K562 (cell line): Measurements from ENCODE around the gene PDIA4. TPM values are rescaled to one million over a fixed set of nuclear protein-coding genes. Genes with fewer than 3 reads are reported as not detected.

Source experiments
- ARID1B ChIP-seq: fragments of 450-650 bp; IDR thresholded peaks from 2 replicates; pipeline ENCODE4 v1.6.1; 2016; ENCODE audit warnings: antibody characterized with exemption, mild to moderate bottlenecking, inconsistent platforms
- ARID3A ChIP-seq: IDR thresholded peaks from 2 replicates; pipeline ENCODE4 v1.6.1; 2012; ENCODE audit warnings: low read depth, low read length, improper control_type of control experiment, borderline replicate concordance
- ATF7 ChIP-seq: fragments of 450-650 bp; IDR thresholded peaks from 2 replicates; pipeline ENCODE4 v1.7.1; 2014; ENCODE audit warnings: mild to moderate bottlenecking, moderate library complexity
- CBX8 ChIP-seq: fragments of 200-600 bp; sonication (generic); IDR thresholded peaks from 2 replicates; pipeline ENCODE4 v1.6.1; 2012; ENCODE audit warnings: borderline replicate concordance, mixed run types, low read depth, mild to moderate bottlenecking, moderate library complexity, mixed read lengths, low read length, control low read depth, inconsistent platforms; ENCODE audit not compliant: poor library complexity, severe bottlenecking; ENCODE audit errors: extremely low read depth
- DMBX1 ChIP-seq: fragments of 250-450 bp; sonication (Bioruptor Pico); IDR thresholded peaks from 2 replicates; pipeline ENCODE4 v1.8.0; 2022; ENCODE audit warnings: inconsistent platforms, mild to moderate bottlenecking, moderate library complexity, borderline replicate concordance
- ETS2 ChIP-seq: IDR thresholded peaks from 2 replicates; pipeline ENCODE4 v1.6.1; 2016; ENCODE audit warnings: borderline replicate concordance, missing genetic modification characterization, mild to moderate bottlenecking, moderate library complexity, missing compliant biosample characterization; ENCODE audit not compliant: poor library complexity, severe bottlenecking
- FOXA3 ChIP-seq, 2 experiments: fragments of 450-650 bp in 1 of 2; sonication (generic) in 1 of 2; formaldehyde crosslinking; IDR thresholded peaks in 1 of 2; conservative IDR thresholded peaks in 1 of 2; 2 replicates each; pipeline versions ENCODE4 v1.4.0 to v1.8.0; 2020 to 2022; ENCODE audit warnings: mild to moderate bottlenecking in 2 of 2, missing genetic modification reagents in 1 of 2
- HMGXB4 ChIP-seq: sonication (generic); formaldehyde crosslinking; IDR thresholded peaks from 2 replicates; pipeline ENCODE4 v1.8.1; 2023; ENCODE audit warnings: mild to moderate bottlenecking, missing genetic modification reagents
- NR2C2 ChIP-seq, 2 experiments: fragments of 200-800 bp in 1 of 2; sonication (Bioruptor generic) in 1 of 2; sonication (generic) in 1 of 2; formaldehyde crosslinking in 1 of 2; IDR thresholded peaks; 2 replicates each; pipeline versions ENCODE4 v1.6.1 to v1.8.0; 2016 to 2022; ENCODE audit warnings: mild to moderate bottlenecking in 1 of 2, missing compliant biosample characterization in 1 of 2, missing genetic modification characterization in 1 of 2, missing genetic modification reagents in 1 of 2
- RBM34 ChIP-seq: fragments of 200-400 bp; formaldehyde crosslinking; IDR thresholded peaks from 2 replicates; pipeline ENCODE4 v1.6.1; 2018; ENCODE audit warnings: low read length, borderline replicate concordance; ENCODE audit not compliant: insufficient read depth
- RBM39 ChIP-seq: fragments of 200-400 bp; formaldehyde crosslinking; optimal IDR thresholded peaks from 2 replicates; pipeline ENCODE3; 2018; ENCODE audit warnings: low read depth, low read length
- SMAD3 ChIP-seq: fragments of 450-650 bp; formaldehyde crosslinking; conservative IDR thresholded peaks from 2 replicates; pipeline ENCODE4 v1.4.0; 2020; ENCODE audit warnings: mild to moderate bottlenecking
- TGIF2 ChIP-seq: sonication (generic); formaldehyde crosslinking; IDR thresholded peaks from 2 replicates; pipeline ENCODE4 v1.8.1; 2022; ENCODE audit warnings: mild to moderate bottlenecking, missing genetic modification reagents, moderate library complexity
- ZBTB7A ChIP-seq: IDR thresholded peaks from 2 replicates; pipeline ENCODE4 v1.6.1; 2011; ENCODE audit warnings: low read depth, mild to moderate bottlenecking, low read length, moderate library complexity, borderline replicate concordance; ENCODE audit not compliant: control insufficient read depth
- ZNF184 ChIP-seq: sonication (generic); formaldehyde crosslinking; IDR thresholded peaks from 2 replicates; pipeline ENCODE4 v1.5.0; 2020; ENCODE audit warnings: missing genetic modification reagents
- ZNF766 ChIP-seq: fragments of 200-800 bp; sonication (Bioruptor generic); conservative IDR thresholded peaks from 2 replicates; pipeline ENCODE4 v1.6.1; 2016; ENCODE audit warnings: missing genetic modification characterization, missing compliant biosample characterization
- polyA plus RNA-seq, 8 experiments: library from polyadenylated mRNA; depleted of rRNA in 4 of 8; stranded (reverse) in 5 of 8; unstranded in 3 of 8; fragments of >200 nt; fragmentation: Nextera tagmentation in 2 of 8; fragmentation: Illumina TruSeq in 1 of 8; extraction: Ambion mirVana in 2 of 8; extraction: Trizol in 1 of 8; gene quantifications; 2 replicates each; pipeline versions ENCODE4 v1.2.1 to v1.2.3, GENCODE V29; 2011 to 2014; ENCODE audit warnings: inconsistent platforms in 1 of 8, missing spikeins in 1 of 8
- total RNA-seq, 7 experiments: library from RNA; depleted of rRNA in 6 of 7; stranded (reverse); fragments of >200 nt in 6 of 7; fragmentation: Illumina TruSeq in 2 of 7; extraction: Trizol in 2 of 7; gene quantifications; 2 replicates each; pipeline versions ENCODE4 v1.2.1 to v1.2.3, GENCODE V29; 2011 to 2021; ENCODE audit warnings: low replicate concordance in 1 of 7
- TF ChIP-seq, protein P1 (sequence below): fragments of 450-650 bp; formaldehyde crosslinking; conservative IDR thresholded peaks from 2 replicates; pipeline ENCODE4 v1.4.0; 2022; ENCODE audit warnings: mild to moderate bottlenecking, missing genetic modification characterization
- TF ChIP-seq, protein P2 (sequence below), 3 experiments: fragments of 200-800 bp in 1 of 3; fragments of 250-450 bp in 1 of 3; fragments of 450-650 bp in 1 of 3; sonication (Bioruptor Pico) in 1 of 3; sonication (Bioruptor generic) in 1 of 3; formaldehyde crosslinking in 1 of 3; IDR thresholded peaks; 2 replicates each; pipeline versions ENCODE4 v1.6.1 to v1.8.0; 2016 to 2022; ENCODE audit warnings: mild to moderate bottlenecking in 2 of 3, missing genetic modification characterization in 2 of 3, missing compliant biosample characterization in 1 of 3, moderate library complexity in 1 of 3

PDIA4 gene
- total and polyA plus RNA-seq, 9 of the 15 experiments (the other 6 are each of a cell fraction or from before 2014, with no cell fraction given) = 9.1 to 175 (median 146) TPM

GRCh38 chr7:148962440-148962822 lies 65.9 kb downstream of the PDIA4 start (continued):
- TF ChIP-seq, protein P1, sequence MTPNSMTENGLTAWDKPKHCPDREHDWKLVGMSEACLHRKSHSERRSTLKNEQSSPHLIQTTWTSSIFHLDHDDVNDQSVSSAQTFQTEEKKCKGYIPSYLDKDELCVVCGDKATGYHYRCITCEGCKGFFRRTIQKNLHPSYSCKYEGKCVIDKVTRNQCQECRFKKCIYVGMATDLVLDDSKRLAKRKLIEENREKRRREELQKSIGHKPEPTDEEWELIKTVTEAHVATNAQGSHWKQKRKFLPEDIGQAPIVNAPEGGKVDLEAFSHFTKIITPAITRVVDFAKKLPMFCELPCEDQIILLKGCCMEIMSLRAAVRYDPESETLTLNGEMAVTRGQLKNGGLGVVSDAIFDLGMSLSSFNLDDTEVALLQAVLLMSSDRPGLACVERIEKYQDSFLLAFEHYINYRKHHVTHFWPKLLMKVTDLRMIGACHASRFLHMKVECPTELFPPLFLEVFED = 0 out of 2 replicates have a peak, but pooled peaks have one; percentile 17
- TF ChIP-seq ZNF766 (CRISPR knock-in tag) = no peak
- TF ChIP-seq RBM34 = no peak
- no peak for TF ChIP-seq RBM39
- 0 out of 2 replicates have a peak, but pooled peaks have one; percentile 7 for TF ChIP-seq ARID3A
- no peak for TF ChIP-seq HMGXB4
- no peak for TF ChIP-seq NR2C2 (CRISPR knock-in tag; IDR thresholded peaks at IDR 0.05)
- no peak; the same call in 1 of the 2 replicates for TF ChIP-seq NR2C2 (tag; IDR thresholded peaks at IDR 0.05)
- TF ChIP-seq TGIF2 (CRISPR knock-in tag) = no peak
- TF ChIP-seq CBX8 = no peak
- TF ChIP-seq ATF7 = no peak
- TF ChIP-seq FOXA3 (CRISPR knock-in tag; conservative IDR thresholded peaks at IDR 0.05 in 1 of 2, IDR thresholded peaks at IDR 0.05 in 1 of 2) = no peak
- no peak for TF ChIP-seq DMBX1
- TF ChIP-seq ETS2 = no peak
- no peak for TF ChIP-seq SMAD3 (CRISPR knock-in tag)
- TF ChIP-seq, protein P2, sequence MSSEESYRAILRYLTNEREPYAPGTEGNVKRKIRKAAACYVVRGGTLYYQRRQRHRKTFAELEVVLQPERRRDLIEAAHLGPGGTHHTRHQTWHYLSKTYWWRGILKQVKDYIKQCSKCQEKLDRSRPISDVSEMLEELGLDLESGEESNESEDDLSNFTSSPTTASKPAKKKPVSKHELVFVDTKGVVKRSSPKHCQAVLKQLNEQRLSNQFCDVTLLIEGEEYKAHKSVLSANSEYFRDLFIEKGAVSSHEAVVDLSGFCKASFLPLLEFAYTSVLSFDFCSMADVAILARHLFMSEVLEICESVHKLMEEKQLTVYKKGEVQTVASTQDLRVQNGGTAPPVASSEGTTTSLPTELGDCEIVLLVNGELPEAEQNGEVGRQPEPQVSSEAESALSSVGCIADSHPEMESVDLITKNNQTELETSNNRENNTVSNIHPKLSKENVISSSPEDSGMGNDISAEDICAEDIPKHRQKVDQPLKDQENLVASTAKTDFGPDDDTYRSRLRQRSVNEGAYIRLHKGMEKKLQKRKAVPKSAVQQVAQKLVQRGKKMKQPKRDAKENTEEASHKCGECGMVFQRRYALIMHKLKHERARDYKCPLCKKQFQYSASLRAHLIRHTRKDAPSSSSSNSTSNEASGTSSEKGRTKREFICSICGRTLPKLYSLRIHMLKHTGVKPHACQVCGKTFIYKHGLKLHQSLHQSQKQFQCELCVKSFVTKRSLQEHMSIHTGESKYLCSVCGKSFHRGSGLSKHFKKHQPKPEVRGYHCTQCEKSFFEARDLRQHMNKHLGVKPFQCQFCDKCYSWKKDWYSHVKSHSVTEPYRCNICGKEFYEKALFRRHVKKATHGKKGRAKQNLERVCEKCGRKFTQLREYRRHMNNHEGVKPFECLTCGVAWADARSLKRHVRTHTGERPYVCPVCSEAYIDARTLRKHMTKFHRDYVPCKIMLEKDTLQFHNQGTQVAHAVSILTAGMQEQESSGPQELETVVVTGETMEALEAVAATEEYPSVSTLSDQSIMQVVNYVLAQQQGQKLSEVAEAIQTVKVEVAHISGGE (CRISPR knock-in tag; IDR thresholded peaks at IDR 0.05) = 0 out of 6 replicates have a peak, but pooled peaks of 1 of the 3 experiments have one; percentile 10
- TF ChIP-seq ZNF184 (CRISPR knock-in tag) = no peak
- TF ChIP-seq ARID1B = no peak
- TF ChIP-seq ZBTB7A = no peak
